Neural cell (in vitro differentiated cells): ENCODE results near the gene PHOX2A. TPM values are rescaled to one million over a fixed set of nuclear protein-coding genes. Genes with fewer than 3 reads are reported as not detected.

ENCODE experiments used
- polyA plus RNA-seq: library from polyadenylated mRNA; depleted of rRNA; stranded (reverse); fragments of >200 nt; gene quantifications from 2 replicates; pipeline ENCODE4 v1.2.3, GENCODE V29; 2014

Gene PHOX2A
- polyA plus RNA-seq, 1 donor from 2014 or later, result not detected

Other genes with a start within 250 kb of the PHOX2A start
- gene IL18BP, start 245.3 kb downstream of the PHOX2A start, polyA plus RNA-seq, result 3.1 and 3.2 TPM in 2 replicates
- gene NUMA1, start 163.6 kb downstream of the PHOX2A start, polyA plus RNA-seq, result 116 and 157 TPM in 2 replicates
- gene LRRC51, start 163.3 kb downstream of the PHOX2A start, polyA plus RNA-seq, result 20.8 and 21.3 TPM in 2 replicates
- gene LAMTOR1, start 140.9 kb downstream of the PHOX2A start, polyA plus RNA-seq, result 100 and 108 TPM in 2 replicates
- gene TOMT, start 138.3 kb downstream of the PHOX2A start, polyA plus RNA-seq, result 0.52 and 0.76 TPM in 2 replicates
- gene ANAPC15, start 131.5 kb downstream of the PHOX2A start, polyA plus RNA-seq, result 52.8 and 64.6 TPM in 2 replicates
- gene FOLR3, start 108.5 kb downstream of the PHOX2A start, polyA plus RNA-seq, result not detected in 2 replicates
- not detected in 2 replicates for gene FOLR1, start 52.0 kb downstream of the PHOX2A start, polyA plus RNA-seq
- gene FOLR2, start 27.4 kb downstream of the PHOX2A start, polyA plus RNA-seq, result not detected in 2 replicates
- gene INPPL1, start 19.4 kb downstream of the PHOX2A start, polyA plus RNA-seq, result 1.5 and 2.0 TPM in 2 replicates
- gene CLPB, start 190.4 kb upstream of the PHOX2A start, polyA plus RNA-seq, result 11.4 and 15.5 TPM in 2 replicates